HG03432 (cell line): ENCODE measurements around the gene CELA1.
A peak's percentile ranks its signal among the peaks of the same experiment; 100 is the strongest.

ENCODE experiments used
- ATAC-seq: cut with Tn5 transposase; IDR thresholded peaks from one replicate; pipeline ENCODE4 v1.9.1; 2021; ENCODE audit warnings: mild to moderate bottlenecking, moderate library complexity; ENCODE audit not compliant: unreplicated experiment

CELA1 gene

DNA sequence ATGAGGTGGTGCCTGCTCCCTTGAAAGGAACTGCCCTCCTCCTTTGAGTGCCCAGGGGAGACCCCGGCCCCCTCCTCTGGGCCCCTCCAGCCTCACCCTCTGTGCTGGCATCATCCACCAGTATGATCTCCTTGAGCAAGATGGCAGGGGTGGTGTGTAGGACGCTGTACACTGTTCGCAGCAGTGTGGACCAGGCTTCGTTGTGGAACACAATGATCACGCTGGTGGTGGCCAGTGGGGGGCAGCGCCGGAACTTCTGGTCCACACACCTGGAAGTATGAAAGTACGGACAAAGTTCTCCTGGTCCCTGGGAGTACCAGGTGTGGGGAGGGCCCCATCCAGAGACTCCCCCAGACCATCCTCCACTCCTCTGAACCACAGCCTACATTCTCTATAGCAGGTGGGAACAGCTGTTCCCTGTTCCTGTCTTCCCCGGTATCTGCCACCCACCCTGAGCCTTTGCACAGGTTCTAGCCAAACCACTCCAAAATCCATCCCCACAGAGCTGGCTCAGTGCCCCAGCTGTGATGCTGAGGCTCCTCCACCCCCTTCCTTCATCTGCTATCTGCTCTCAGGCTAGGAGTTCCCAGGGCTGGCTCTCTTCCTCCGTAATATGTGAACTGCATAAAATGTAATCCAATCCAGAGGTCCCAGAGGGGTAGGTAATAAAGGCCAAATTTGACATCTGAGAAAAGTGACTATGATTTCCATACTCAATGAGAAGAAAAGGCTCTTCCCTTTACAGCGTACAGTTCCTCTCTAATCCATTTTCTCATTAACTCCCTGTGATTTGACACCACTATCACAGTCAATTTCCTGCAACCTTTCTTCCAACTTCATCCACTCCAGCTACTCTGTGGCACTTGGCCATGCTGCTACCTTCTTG is 30.9 kb upstream of the CELA1 start:
- ATAC-seq = no peak

DNA sequence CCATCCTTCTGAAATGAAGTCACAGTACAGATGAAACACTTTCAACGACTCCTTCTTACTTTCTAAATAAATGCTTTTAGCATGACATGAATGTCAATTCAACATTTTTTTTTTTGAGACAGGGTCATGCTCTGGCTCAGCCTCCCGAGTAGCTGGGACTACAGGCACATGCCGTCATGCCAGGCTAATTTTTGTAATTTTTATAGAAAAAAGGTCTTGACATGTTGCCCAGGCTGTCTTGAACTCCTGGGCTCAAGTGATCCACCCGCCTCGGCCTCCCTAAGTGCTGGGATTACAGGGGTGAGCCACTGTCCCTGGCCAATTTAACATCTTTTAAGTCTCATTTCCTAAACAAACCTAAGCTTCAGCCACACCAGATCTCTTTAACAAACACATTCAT is 28.4 kb upstream of the CELA1 start:
- ATAC-seq = no peak

DNA sequence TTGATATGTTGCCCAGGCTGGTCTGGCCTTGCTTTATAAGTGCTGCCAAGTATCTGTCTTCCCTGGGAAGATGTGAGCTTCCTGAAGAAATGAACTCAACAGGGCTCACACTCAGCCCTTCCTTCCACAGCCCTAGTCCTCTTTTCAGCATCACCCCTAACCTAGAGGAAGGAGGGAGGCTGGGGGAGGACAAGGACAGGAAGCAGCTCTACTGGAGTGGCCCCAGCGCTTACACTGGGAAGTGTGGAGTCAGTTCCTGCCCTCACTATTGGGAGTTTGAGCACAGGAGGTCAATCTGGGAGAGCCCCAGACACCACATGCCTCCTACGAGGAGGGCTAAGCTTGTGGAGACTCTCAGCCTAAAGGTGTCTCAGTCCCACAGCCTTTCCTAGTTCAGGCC is 27.9 kb upstream of the CELA1 start:
- ATAC-seq = no peak

DNA sequence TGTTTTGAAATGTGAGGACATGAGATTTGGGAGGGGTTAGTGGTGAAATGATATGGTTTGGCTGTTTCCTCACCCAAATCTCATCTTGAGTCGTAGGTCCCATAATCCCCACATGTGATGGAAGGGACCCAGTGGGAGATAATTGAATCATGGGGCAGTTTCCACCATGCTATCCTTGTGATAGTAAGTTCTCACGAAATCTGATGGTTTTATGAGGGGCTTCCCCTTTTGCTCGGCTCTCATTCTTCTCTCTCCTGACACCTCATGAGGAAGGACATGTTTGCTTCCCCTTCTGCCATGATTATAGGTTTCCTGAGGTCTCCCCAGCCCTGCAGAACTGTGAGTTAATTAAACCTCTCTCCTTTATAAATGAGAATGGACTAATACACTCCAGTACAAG is 26.7 kb upstream of the CELA1 start:
- ATAC-seq = no peak

DNA sequence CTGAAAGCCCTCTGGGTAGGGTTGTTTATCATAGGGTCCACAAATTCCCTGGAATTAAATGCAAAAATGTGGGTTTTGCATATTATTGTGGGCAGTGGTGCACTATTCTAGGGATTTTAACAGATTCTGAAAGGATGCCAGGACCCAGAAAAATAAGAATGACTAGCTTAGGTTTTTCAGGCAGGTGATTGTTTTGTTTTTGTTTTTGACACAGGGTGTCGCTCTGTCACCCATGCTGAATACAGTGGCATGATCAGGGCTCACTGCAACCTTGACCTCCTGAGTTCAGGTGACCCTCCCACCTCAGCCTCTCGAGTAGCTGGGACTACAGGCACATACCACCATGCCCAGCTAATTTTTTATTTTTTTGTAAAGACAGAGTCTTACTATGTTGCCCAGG is 25.5 kb upstream of the CELA1 start:
- ATAC-seq = no peak

DNA sequence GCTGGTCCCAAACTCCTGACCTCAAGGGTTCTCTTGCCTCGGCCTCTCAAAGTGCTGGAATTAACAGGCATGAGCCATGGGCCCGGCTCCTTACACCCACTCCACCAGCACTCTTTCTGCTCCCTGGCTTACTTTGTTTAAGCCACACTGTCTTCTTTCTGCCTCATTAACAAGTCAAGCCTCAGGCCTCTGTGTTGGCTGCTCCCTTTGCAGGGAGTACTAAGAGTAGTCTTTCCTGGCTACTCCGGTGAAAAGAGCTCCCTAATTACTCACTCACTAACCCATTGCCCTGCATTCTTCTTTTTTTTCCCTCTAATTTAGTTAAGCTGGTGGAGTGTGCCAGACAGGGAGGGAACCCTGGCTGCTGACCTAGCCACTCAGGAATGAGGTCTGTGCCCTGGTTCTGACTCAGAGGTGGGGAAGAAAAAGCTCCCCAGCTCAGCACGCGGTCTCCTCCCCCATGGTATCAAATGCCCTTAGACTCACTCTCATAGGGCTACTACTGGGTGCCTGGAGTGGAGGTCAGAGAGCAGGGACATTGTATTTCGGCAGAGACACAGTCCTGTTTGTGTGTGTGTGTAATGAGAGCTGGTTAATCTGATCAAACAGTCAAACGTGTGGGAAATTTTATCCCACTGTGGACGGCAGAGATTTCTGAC is 24.9 kb upstream of the CELA1 start:
- ATAC-seq = no peak

DNA sequence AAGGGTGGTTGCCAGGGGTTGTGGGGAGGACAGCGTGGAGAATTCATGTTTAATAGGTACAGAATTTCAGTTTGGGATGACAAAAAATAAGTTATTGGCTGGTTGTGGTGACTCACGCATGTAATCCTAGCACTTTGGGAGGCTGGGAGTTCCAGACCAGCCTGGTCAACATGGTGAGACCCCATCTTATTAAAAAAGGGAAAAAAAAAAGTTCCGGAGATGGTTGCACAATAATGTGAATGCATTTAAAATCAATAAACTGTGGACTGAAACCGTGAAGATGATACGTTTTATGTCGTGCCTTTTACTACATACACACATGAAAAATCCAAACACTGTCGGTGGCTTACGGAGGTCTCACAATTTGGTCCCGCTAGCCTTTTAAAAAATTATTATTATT is 24.2 kb upstream of the CELA1 start:
- ATAC-seq = no peak

DNA sequence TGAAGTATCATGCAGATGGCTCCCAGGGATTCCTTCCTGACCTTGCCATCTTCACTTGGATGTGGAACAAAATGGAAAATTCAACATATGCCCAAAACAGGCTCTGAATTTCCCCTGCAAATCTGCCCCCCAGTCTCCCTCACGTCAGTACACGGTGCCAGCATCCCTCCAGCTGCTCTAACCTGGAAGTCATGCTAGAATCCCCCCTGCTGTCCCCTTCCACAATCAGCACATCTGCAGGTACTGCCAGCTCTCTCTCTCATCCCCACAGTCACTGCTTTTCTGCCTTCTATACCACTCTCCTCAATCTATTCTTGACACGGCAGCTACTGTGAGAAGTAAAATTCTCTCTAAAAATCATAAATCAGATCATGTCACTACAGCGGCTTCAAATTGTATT is 23.1 kb upstream of the CELA1 start:
- no peak for ATAC-seq

DNA sequence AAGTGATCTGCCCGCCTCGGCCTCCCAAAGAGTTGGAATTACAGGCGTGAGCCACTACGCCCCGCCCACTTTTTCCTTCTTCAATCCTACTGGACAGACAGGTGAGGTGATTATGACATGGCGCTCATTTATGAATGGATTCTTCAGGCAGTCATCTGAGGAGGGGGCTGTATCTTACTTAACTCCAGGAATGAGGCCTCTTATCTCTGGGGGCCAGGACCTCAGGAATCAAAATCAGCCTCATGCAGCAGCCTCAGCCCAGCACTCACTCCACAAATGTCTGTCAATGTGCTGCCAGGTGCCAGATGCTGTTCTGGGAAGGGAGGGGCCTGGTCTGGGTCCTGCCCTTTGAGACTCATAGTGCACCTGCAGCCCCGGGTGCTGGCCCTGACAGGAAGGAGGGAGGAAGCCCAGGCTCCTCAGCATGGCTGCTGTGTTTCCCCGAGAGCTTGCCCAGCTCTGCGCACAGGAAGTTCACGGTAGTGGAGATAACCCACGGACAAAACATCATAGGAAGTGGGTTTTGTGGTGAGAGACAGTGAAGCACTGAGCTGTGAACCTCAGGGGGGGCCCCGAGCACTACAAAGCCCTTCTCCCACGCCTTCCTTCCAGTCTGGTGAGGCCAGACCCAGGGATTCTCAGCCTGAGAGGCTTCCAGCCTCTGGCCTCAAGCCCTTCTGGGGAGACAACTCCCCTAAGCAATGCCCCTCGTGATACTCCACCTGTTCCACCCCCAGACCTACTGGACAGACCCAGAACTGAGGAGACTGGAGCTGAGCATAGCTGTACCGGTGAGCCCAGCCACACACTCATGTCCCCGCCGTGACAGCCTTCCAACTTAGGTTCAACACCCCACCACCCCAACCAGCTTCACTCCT is 22.4 kb upstream of the CELA1 start:
- peak; percentile 98 for ATAC-seq

DNA sequence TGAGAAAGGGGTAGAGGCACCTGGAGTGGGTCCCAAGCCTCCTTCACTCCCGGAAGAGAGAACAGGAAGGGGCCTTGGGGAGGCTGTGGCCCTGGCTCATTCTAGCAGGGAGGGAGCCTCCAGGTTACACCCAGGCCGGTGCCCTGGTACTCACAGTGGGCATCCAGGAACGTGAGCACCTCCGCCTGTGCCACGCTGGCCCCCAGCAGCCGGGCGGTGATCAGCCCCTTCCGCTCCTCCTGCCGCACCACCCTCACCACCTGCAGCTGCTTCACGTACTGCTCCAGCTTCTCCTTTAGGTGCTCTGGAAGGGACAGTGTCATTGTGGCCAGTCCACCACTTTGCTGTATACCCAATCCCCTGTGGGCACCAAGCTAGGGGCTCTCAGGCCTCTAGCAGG is 18.8 kb upstream of the CELA1 start:
- no peak for ATAC-seq

DNA sequence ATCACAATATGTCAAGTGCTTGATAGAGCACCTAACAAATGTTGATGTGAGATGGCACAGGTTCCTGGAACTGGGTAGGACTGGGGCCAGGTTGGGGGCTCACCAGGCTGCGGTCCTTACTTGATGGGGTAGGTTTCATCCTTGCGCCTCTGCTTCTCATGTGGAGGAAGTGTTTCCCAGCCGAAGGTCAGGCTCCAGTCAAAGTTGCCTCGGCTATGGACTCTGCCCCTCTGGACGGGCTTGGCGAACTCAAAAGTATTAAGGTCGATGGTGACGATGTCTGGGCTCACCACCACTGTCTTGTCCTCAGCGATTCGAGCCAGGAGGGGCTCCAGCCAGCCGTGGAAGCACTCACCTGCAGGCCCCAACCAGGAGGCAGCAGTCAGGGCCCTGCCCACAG is 17.5 kb upstream of the CELA1 start:
- no peak for ATAC-seq

DNA sequence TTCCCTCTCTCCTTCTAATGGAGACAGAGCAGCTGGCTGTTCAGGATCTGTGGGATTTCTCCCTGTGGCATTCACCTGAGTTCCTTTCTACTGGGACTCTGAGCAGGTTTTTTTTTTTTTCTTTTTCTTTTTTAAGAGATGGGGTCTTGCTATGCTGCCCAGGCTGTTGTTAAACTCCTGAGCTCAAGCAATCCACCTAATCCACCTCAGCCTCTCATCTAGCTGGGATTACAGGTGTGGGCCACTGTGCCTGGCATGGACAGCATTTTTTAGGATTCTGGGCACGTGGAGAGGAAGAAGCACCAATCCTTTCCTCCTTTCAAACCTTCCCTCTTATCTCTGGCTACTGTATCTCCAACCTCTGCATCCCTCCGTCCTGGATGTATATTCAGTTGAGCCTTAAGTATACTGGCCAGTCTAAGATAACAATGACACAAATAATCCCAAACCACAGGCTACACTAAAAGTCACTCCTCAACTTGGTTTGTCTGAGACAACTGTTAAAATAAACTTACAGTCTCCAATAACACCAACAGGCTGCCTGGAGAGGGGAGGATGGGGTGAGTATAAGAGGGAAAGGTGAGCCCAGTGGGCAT is 16.4 kb upstream of the CELA1 start:
- no peak for ATAC-seq

DNA sequence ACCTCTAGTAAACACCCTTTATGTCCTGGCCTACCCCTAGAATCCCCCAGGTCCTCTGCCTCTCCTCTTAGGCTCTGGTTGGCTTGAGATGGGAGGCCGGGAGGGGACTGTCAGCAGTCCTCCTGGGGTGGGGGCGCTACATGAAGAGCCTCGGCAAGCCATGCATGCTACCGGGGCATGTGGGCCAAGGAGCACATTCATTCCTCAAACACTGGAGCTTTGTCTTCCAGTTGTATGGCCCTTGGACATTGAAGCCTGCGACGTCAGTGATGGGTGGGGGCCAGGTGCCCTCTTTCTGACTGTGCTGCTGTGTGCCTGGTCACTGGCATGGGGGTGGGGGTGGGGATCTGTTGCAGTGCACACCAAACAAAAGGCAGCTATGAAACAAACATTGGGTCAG is 15.8 kb upstream of the CELA1 start:
- no peak for ATAC-seq

DNA sequence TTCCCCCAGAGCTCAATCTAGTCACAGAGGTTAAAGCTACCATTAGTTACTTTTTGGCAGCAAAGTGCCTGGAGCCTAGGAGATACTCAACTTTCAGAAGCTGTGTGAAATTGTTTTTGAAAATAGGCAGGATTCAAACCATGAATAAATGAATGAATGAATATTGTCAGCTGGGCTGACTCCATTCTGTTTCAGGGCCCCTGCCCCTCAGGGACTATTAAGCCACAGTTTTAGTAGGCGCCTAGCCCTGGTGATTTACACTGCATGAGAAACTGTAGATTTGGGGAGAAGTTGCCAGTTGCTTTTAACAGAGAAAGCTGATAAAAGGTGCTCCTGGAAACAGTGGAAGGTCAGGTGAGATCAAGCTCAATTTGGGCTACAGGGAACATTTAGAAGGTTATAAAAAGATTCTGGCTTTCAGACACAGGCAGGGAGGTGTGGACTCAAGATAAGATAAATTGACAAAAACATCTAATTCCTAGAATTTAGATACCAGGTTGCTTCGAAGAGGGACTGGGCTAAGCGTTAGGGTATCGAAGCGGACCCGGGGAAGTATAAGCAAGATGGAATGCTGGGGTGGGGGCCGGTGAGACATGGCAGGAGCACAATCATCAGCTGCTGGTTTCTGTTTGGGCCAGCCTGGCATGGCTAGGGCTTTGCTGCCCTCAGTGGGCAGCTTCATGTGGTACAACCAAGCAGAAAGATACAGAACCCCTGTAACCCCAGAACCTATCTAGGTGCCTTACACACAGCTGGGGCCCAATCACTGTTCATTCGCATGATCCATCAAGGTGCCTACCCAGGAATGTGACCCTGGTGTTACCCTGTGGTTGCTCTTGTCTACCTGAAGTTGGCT is 14.9 kb upstream of the CELA1 start:
- no peak for ATAC-seq

DNA sequence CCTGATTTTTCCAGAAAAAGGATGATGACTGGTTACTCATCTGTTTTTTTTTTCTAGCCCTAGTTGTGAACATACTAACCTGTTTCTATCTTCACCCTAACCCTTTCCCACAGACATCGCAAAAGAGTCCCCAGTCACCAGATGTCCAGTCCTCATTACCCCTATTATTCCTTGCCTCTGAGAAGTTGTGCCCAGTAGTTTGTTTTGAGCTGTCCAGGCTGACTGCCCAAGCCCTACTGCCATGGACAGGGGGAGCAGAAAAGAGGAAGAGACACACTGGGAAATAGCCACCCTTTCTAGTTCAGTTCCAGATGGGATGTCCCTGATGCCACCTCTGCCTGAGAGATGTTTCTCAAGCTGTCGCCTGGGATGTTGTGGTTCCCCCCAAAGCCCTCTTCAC is 13.8 kb upstream of the CELA1 start:
- no peak for ATAC-seq

DNA sequence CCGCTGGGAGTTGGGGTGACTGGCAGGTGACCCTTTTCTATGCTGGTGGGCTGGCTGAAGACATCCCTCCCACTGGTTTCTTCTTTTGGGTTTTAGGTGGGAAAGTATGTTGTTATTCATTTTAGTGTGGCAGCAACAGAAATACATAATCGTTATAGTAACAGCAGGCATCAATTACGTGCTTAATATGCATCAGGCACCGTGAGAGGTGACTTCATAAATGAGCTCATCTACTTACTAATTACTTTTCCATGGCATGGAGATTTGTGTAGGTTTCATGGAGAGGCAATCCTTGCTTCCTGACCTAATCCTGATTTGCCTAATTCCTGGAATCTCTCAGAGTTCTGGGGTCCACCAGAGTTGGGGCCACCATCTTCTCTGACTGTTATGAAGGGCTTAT is 13.4 kb upstream of the CELA1 start:
- no peak for ATAC-seq

DNA sequence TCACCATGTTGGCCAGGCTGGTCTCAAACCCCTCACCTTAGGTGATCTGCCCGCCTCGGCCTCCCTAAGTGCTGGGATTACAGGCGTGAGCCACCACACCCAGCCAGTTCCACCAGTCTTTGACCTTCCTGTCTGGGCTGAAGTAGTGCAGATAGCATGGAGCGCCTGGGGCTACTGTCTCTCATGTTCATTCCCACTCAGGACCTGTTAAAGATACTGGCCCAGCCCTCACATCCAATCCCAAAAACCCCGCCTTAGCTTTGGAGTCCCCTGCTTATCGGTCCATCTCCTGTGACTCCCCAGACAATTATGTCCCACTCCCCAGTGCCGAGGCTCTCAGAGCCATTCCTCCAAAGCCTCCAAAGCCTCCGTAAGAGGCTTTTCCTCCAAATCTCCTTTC is 12.0 kb upstream of the CELA1 start:
- no peak for ATAC-seq

DNA sequence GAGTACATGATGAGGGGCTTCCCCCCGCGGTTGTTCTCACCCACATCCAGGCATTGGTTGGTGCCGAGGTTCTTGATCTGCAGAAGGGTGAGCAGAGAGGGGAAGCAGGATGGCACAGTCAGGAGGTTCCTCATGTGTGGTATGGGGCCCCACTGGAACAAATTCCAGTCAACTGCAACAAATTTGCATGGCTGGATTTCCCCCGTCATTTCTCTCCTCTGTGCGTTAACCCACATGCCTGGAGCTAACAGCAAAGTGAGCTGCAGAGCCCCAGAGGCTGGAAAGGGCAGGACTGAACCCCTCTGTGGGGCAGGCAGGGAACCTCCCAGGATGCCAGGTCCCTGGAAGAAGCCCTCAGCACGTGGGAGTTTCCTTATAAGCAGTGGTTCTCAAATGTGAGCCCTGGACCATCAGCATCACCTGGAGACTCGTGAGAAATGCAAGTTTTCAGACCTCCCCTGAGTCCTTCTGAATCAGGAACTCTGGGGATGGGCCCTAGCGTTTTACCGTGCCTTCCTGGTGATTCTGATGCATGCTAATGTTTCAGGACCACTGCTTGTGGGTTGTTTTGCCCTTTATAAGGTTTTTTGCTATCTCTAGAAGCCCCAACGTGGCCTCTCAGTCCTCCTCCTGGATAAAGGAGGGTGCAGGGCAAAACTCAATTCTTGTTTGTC is 11.0 kb upstream of the CELA1 start:
- ATAC-seq = peak; percentile 57

DNA sequence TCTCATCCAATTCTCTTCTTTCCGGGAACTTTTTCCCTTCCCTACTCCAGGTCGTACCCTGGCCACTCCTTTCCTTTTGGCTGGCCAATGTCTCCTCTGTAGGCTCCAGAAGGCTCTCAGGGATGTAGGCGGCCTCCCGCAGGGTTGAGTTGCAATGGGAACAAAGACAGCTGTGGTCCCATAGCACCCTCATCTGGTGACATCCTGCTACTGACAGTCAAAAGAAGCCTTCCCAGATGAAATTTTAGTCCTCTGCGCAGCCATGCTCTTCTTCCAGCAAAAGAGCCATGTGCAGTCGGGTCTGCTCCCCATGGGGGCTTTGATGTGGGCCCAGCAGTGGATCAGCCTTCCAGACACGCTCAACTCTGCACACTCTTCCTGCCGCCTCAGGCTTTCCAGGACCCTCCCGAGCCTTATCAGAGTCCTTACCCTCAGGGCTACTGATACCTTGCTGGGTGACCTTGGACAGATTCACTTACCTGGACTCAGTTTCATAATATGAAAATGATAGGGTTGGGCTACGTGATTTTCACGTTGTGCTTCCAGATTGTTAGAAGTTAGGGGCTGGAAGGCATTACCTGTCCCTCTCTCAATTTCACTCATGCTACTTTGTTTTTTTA is 5.5 kb upstream of the CELA1 start:
- no peak for ATAC-seq
